HT1080 (cell line): Measurements from ENCODE around the gene SHB. TPM values are rescaled to one million over a fixed set of nuclear protein-coding genes. Genes with fewer than 3 reads are reported as not detected.

ENCODE experiments used
- DNase-seq: peaks from one replicate; pipeline ENCODE4 v3.0.0-alpha.2; 2015; ENCODE audit warnings: low read depth
- total RNA-seq: library from RNA; depleted of rRNA; stranded (reverse); fragments of >200 nt; shearing (Covaris generic); gene quantifications from 2 replicates; pipeline ENCODE4 v1.2.3, GENCODE V29; 2014

SHB gene
- total RNA-seq, 1 experiment from 2014 or later, result 42.8 TPM

- DNase-seq, result peak; percentile 32
Observed at GRCh38 chr9:38088006-38088925, 19.2 kb upstream of the SHB start.

DNA sequence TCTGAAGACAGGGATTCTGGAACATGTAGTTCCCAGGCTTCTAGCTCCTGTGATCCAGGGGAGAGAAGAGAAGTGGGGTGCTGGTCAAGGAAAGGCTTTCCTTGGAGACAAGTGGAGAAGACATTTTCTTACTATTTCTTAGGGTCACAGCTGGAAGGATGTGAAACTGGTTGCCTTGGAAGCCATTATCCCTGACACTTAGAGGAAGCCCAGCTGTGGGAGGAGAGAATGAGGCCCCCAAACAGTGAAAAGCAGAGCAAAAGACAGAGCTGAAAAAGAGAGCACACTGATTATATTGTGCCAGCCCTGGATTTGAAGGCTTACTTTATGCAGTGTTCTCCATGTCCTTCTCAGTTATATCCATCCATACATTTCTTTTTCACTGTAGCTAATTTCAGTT lies 17.5 kb upstream of the SHB start:
- DNase-seq, result no peak

DNA sequence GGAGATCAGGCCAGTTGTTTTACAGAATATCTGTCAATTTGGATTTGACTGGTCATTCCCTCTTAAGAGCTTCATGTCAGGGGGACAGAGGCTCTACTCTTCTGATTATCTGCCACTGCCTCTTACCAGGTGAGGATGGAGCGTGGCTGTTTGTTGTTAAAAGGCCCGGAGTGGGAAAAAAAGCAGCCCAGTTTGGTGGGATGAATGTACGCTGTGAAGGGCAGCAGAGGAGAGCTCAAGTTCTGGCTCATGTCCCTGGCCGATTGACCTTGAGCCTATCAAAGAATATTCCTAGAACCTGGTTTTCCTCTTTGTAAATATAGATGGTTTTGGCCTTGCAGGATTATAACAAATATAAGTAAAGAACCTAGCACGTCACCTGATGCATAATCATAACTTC lies 16.3 kb upstream of the SHB start:
- DNase-seq, result no peak

DNA sequence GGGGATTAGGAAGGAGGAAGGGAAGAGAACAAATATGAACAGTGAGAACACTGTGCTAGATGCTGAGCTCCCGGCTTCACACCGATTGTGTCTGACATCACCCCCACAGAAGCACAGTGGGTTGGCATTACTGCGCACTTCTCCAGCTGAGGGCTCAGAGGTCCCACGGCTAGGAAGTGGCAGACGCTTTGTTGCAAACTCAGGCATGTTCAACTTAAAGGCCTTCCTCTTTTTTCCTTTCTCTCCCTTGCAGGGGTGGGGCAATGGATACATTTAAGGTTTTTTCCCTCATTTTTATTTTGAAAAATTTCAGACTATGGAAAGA lies 15.5 kb upstream of the SHB start:
- no peak for DNase-seq

DNA sequence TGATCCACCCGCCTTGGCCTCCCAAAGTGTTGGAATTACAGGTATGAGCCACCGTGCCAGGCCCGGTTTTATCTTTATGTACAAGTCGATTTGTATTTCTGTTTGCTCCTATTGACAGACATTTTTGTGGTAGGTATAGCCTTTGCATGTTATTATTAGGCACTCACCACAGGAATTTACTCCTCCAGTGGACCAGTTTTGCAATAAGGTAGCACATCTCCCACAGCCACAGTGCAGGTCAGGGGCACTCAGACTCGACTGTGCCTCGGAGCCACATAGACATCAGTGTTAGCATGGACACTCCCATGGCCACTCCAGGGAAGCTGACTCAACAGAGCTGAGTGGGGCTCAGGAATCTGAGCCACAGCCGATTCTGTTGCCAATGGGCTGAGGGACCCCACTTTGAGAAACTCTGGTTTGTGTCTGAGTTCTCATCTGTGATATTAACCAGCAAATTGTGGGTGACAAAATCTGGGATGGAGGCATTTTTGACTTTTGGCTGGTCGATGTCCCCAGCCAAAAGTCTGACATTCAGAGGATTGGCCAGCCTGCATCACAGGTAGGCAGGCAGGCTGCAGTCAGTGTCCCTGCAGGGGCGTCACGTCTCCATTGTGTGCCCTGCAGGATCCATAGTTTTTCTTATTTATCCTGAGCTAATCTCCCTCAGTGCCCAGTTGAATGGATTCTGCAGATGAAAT lies 15.0 kb upstream of the SHB start:
- DNase-seq, result no peak

DNA sequence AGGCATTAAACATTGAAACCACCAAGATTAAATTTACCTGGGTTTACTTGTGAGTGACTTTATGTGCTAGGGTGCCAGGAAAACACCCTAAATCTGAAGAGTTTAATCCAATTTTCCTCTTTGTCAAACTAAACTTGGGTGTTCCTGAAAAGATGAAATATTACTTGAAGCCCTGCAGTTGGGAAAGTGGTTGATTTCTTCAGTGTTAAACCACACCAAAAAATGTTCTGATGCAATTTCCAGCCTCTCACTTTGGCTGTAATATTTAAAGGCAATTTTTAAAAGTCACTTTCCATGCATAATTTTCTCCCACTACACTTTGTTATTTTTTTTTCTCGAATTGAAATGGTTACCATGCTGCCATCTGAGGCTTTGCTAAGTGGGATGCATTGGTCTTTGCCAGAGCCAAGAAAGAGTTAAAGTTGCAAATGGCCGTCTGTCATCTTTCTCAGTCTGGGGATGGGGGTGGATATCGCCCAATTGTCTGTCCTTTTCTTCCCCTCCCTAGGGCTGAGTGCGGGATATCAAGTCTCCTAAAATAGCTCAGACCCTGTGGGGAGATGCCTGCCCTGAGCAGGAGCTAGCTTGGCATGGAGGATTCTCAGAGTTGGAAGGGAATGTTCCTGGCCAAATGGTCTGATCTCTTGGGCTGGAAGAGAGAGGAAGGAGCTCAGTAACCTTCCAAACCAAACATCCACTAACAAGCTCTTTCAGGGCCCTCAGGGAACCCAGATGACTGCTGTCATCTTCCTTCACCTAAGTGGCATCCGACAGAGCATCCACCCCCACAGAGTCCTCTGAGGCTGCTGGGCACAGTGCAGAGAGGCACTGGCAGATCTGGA lies 13.6 kb upstream of the SHB start:
- no peak for DNase-seq

- DNase-seq, result peak; percentile 70
Observed at GRCh38 chr9:38081356-38082108, 12.5 kb upstream of the SHB start.

GRCh38 chr9:38079461-38080031 lies 10.5 kb upstream of the SHB start:
- peak; percentile 81 for DNase-seq

GRCh38 chr9:38075272-38075671 lies 6.2 kb upstream of the SHB start:
- DNase-seq, result no peak

- DNase-seq, result peak; percentile 68
Observed at GRCh38 chr9:38074441-38074961, 5.5 kb upstream of the SHB start.

DNA sequence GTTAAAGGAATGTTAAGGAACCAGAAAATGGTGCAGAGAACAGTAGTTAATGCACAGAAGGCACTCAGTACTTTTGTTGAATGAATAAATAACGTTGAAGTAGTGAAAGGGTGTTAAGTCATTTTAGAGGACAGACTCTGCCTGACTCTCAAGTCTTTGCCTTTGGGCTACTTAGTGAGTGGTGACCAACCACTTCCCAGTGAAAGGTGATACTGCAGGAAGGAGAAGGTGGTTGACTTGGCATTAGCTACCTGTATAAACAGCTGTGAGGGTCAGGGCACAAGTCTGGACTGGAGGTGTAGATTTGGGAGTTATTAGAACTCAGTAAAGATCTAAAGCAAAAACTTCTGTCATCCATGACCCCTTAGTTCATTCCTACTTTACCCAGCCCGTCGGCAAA lies 4.9 kb upstream of the SHB start:
- DNase-seq, result no peak

DNA sequence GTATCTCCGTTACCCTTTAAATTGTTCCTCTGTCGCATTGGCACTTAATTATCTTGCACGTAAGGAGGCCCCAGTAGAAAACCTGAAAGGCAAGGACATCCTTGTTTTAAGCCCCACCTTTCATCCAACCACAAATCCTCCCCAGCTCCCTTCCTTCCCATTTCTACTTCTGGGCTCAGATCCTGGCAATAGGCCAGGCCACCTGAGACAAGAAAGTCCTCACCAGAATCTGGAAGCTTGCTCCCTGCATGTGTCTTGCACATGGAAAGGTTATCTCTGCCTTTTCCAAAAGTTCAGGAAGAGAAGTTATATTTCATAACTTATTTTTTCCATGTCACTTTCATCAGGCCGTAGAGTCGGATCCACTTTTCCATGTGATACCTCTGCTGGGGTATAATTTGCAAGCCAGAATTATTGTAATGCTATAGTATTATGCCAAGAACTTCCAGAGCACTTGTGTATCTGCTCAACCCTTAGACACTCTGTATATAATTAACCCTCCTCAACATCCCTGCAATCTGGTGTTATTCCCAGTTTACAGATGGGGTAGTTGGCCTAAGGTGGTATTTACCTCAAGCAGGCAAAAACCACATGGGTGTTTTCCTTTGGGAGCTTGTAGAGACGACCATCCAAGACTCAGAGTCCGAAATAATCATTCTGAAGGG lies 2.6 kb upstream of the SHB start:
- no peak for DNase-seq

DNA sequence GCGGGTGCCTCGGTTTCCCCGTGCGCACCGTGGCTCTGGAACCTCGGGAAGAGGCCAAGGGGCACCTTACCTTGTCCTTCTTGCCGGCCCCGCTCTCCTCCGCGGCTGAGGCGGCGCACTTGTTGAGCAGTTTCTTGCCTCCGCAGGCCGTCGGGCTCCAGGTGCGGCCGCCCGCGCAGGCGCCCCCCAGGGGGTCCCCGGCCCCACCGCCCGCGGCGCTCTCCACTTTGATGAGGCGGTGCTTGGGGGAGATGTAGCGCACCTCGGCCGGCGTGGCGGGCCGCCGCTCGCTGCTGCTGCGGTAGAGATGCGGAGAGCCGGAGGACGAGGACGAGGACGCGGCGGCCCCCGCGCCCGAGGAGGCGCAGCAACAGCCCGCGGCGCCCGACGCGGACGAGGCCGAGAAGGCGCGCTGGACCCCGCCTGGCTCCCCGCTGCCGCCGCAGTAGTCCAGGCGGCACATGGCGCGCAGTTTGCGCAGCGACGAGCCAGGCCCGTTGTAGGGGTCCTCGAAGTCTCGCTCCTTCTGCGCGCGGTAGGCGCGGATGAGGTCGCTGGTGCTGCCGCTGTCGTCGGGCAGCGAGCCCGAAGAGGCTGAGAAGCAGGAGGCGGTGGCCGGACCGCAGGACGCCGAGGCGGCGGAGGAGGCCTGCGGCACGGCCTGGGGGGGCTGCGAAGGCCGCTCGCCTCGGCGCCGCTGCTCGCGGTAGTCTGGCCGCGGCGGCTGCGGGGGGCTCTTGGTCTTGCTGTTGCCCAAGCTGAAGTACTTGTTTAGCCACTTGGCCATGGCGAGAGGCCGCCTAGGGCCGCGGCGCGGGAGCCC lies 957 bp downstream of the SHB start:
- no peak for DNase-seq

GRCh38 chr9:38066914-38067858 lies 1.8 kb downstream of the SHB start:
- no peak for DNase-seq

- no peak for DNase-seq
Observed at GRCh38 chr9:38066197-38066913, 2.7 kb downstream of the SHB start.

GRCh38 chr9:38065369-38066075 lies 3.5 kb downstream of the SHB start:
- DNase-seq, result no peak
